Measurements from ENCODE around the gene DIP2C.
"Not testable (repeated sequence)": the region's sequence is repeated elsewhere in the genome, so short reads cannot be mapped to it uniquely, and the experiment has no call there.

The DIP2C gene

GRCh38 chr10:697097-697875 lies 7.8 kb upstream of the DIP2C start:
- no peak for DNase-seq

GRCh38 chr10:695396-695795 lies 5.9 kb upstream of the DIP2C start:
- no peak for DNase-seq

GRCh38 chr10:693506-693905 lies 4.0 kb upstream of the DIP2C start:
- no peak for DNase-seq

- no peak for DNase-seq
Observed at GRCh38 chr10:692682-693351, 3.3 kb upstream of the DIP2C start.

- DNase-seq = no peak
Observed at GRCh38 chr10:691216-691615, 1.7 kb upstream of the DIP2C start.

- no peak for DNase-seq
Observed at GRCh38 chr10:690372-691161, 1.1 kb upstream of the DIP2C start.

GRCh38 chr10:689121-689451 lies 382 bp downstream of the DIP2C start:
- DNase-seq = no peak

GRCh38 chr10:688312-689120 lies 952 bp downstream of the DIP2C start:
- no peak for DNase-seq

- DNase-seq = no peak
Observed at GRCh38 chr10:687583-688311, 1.7 kb downstream of the DIP2C start.

GRCh38 chr10:686155-686931 lies 3.1 kb downstream of the DIP2C start:
- no peak for DNase-seq

GRCh38 chr10:685613-686012 lies 3.9 kb downstream of the DIP2C start:
- no peak for DNase-seq

GRCh38 chr10:683448-684071 lies 5.9 kb downstream of the DIP2C start:
- DNase-seq = no peak

- no peak for DNase-seq
Observed at GRCh38 chr10:682931-683447, 6.5 kb downstream of the DIP2C start.

GRCh38 chr10:681670-682318 lies 7.7 kb downstream of the DIP2C start:
- DNase-seq = no peak

- no peak for DNase-seq
Observed at GRCh38 chr10:680745-681144, 8.7 kb downstream of the DIP2C start.

- no peak for DNase-seq
Observed at GRCh38 chr10:680146-680545, 9.3 kb downstream of the DIP2C start.

GRCh38 chr10:679556-679955 lies 9.9 kb downstream of the DIP2C start:
- DNase-seq = no peak

GRCh38 chr10:678662-679005 lies 10.8 kb downstream of the DIP2C start:
- DNase-seq = not testable (repeated sequence)

GRCh38 chr10:677750-678661 lies 11.5 kb downstream of the DIP2C start:
- DNase-seq = no peak

Measured in activated CD4-positive, alpha-beta T cell treated with anti-CD3 and anti-CD28 coated beads, Interleukin-2, Interleukin-6, amounts not matched to agents 100 ng/mL and 50 ng/mL, durations not matched to agents 16 hours and 8 hours (primary cell).